ENCODE data around the gene MTCL3.

MTCL3 gene

DNA sequence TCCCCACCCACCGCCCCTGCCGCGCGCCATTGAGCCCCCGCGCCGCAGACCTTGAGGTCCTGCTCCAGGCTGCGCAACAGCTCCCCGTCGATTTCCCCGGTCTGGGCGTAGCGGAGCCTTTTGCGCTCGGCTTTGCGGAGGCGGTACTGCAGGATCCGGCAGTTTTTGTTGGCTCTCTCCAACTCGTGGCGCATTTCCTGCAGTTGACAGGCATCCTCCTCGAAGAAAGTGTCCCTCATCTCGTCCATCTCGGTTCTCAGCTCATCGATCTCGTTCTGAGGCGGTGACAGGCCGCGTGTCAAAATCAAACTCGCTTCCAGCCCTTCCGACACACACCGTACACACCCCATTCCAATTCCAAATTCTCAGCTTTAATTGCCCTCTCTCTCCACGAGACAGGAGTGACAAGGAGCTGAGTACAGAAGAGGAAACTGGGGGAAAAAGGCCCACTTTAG lies 4.3 kb downstream of the MTCL3 start:
- ATAC-seq: peak; percentile 33

DNA sequence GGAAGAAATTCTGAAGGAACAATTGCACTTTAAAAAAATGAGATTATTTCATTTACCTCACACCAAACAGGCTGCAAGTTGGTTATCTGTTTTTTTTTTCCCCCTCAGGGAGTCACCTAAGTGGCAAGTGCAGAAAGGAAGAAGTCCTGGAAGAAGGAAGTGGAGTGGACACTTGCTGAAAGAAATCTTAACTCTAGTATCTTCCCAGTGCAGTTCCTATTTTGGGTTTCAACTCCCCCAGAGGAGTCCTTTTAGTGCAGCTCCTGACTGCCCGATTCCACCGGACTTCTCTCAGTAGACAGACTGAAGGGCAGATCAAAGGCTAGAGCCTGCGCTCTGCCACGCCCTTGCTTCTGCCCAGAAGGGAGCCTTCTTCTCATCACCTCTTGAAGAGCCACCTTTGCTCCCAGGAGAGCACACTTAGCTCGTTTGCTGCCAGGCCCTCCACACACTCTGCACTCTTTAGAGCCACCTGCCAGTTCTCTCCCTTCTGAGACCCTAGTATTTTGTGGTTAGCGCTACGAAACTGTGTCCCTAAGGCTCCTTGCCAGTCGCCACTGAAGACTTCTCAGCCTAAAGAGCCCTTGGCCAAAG lies 4.9 kb downstream of the MTCL3 start:
- no peak for ATAC-seq

DNA sequence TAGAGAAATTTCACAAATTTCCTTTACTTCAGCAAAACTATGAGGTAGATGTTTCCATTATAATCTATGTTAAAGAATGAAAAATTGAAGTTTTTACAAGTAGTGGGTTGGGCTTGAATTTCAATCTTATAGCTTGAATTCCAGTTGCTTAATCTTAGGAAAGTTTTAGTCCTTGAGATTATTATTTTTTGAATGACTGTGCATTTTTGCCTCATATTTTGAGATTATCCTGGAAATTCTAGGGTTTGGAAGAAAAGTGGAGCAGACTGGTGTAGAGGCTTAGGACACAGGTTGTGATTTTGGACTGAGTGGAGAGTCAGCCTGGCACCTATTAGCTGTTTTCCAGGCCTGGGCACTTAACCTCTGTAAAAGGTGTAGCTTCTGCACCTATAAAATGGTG lies 5.7 kb downstream of the MTCL3 start:
- ATAC-seq: no peak

DNA sequence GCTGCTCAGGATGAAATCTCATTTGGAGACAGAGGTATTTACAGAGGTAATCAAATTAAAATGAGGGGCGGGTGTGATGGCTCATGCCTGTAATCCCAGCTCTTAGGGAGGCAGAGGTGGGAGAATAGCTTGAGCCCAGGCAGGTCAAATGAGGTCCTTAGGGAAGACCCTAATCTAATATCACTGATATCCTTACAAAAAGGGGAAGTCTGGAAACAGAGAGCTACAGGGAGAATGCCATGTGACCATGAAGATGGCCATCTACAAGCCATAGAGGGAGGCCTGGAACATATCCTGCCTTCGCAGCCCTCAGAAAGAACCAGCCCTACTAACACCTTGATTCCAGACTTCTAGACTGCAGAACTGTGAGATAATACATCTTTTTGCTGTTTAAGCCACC lies 8.3 kb downstream of the MTCL3 start:
- ATAC-seq: no peak

DNA sequence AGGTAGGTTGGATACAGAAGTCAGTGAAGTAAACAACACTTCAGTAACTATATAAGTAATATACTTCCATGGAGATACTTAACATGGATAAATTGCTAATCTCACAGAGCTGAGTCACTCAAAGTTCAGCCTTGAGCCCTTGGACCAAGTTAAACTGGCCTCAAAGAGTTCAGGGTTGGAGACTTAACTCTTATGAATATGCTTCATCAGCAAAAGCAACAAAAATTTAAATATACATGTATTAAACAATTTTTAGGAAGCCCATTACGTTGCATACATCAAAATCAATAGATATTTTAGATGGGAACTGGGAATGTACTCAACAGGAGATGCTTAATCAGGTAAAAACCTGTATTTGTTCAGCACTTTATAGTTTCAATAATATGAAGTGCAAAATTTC lies 12.2 kb downstream of the MTCL3 start:
- no peak for ATAC-seq

DNA sequence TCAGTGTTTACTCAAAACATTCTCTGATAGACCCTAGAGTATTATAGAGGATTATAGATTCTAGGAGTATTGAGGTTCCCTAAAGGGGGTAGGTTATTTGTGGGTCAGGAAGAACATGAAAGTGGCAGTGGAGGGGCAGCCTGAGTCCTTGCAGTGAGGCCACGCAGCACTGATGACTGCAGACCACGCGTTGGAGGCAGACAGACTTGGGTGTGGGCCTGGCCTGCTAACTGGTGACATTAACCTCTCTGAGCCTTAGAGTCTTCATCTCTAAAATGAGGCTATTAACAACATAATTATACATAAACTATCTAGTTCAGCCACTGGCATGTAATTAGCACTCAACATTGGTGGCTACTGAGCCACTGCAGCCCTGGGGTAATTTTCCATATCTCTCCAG lies 16.1 kb downstream of the MTCL3 start:
- ATAC-seq: no peak

DNA sequence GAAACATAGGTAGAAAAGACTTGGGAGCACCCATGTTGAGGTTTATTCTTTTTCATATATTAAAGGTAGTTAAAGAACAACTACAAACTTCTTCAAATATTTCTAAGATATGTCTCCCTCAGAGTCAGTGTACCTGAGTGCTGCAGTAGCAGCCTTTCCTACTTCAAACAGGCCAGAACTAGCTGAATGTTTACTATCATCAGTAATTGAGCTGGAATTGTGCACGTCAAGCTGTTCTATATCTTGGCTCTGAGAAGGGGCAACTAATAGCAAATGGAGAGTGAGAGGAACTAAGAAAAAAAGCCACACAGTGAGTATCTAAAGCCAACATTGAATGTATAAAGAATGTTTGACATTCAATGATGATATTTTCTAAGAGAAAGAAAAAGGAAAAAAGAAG lies 21.7 kb downstream of the MTCL3 start:
- ATAC-seq: no peak

DNA sequence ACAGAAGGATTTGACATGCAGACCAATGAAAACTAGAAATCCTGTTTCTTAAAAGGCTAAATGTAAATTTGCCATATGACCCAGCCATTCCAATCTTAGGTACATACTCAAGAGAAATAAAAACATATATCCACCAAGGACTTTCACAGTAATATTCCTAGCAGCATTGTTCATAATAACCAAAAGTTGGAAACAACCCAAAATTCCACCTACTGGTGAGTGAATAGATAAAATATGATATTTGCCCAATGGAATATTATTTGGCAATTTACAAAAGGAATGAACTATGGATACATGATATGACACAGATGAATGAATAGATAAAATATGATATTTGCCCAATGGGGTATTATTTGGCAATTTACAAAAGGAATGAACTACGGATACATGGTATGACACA lies 22.7 kb downstream of the MTCL3 start:
- no peak for ATAC-seq

DNA sequence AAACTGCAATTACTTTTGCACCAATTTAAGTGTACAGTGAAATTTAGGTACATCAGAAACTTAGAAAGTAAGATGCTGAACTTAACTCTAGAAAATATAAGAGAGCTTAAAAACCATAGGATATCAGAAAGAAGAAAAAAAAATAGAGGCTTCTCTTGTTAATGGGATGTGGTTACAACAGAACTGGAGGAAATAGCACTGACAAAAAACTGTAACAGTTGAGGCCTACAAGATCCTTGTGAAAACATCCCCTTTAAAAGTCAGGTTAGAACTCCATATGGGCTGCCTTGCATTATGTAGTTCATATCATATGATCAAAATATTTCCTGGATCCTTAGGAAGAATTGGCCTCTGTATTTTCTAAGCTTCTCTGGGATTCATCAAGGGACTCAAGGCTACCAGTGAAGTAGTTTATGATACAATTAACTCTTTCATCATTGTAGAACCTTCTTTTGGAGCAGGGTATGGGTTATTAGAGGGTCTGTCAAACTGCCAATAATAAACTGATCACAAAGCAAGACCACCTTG lies 24.8 kb downstream of the MTCL3 start:
- ATAC-seq: no peak

DNA sequence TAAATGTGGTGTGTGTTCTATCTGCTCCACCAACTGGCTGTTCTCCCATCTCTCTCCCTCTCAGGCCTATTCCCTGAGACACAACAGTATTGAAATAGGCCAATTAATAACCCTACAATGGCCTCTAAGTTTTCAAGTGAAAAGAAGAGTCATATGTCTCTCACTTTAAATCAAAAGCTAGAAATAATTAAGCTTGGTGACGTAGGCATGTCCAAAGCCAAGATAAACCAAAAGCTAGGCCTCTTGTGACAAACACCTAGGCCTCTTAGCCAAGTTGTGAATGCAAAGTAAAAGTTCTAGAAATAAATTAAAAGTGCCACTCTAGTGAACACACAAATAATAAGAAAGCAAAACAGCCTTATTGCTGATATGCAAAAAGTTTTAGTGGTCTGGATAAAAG lies 29.9 kb downstream of the MTCL3 start:
- no peak for ATAC-seq

DNA sequence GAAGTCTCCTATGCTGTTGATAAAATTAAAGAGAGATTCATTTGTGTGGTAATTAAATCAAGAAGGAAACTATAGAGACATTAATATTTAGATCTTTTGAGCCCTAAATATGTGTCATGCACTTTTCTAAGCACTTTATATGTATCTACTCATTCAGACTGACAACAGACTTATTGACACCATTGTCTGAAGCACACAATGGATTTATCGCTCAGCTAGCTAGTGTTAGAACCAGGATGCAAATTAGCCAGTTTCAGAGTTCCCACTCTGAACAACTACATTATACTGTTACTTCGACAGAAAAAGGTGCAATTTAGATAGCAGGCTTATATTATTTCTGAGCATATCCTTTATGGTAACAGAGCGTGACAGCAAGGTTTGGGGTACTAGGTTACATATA lies 32.2 kb downstream of the MTCL3 start:
- no peak for ATAC-seq

DNA sequence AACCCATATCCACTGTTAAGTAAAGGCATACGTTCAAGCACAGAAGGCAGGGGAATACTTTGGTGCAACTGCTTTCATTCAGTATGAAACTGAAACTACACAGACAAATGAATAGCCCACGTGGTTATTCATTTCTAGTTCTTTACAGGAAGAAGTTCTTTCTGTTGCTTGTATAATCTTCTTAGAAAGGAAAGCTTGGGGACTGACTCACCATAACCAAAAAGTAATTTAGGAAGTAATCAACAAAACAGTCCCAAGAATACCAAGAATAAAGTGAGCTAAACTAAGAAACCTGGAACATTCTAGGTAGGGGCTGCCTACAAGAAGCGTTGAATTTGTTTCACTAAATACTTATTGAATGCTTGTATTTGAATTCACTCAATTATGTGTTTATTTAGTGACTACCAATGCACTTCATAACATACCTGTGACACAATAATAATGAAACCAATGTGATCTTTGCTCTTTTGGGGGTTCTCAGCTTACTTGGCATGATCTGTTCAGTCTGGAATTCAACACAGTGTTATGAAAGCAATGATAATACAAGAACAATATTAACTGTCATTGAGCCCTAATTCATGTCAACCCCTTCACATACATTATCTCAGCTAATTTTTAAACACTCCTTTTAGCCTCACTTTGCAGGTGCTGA lies 34.8 kb downstream of the MTCL3 start:
- peak; percentile 44 for ATAC-seq

DNA sequence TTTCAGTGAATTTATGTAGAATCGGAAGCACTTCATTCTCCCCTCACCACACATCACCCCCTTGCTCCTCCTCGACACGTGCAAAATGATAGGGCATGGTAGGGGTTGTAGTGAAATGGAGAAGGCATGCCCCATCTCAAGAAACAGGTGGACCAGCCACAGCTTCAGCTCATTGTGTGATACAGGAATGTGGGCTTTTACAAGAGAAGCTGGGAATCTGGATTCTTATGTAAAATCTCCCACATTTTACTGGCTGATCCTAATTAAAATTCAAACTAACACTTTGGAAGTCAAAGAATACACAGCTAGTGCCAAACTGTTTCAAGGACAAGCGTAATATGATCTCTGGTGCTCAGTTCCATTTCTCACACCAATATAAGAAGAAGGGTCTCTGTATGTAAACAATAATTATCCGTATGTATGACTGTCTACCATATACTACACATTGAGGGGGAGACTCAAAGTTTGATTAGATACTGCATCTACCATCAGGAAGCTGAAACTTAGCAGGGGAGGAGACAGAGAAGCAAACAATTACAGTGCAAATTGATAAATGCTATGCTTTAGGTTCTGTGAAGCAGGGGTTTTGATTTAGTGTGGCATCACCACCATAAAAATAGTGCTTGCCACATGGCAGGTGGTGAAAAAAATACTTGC lies 35.6 kb downstream of the MTCL3 start:
- no peak for ATAC-seq

DNA sequence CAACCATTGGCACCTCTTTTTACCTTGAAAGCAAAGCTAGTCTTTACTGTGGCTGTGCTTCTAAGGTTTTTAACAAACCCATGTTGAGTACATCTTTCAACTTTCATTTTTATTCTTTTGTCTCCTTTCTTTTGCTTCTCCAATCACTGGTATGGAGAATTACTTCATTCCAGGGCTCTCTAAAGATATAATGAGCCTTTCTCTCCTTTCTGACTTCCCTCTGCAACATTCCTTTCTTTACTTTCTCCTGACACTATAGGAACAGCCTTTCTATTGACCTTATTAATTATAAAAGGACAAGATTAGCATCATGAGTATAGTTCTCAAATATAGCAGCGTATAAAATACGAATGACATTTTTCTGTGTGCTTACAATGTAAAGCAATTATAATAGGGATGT lies 36.8 kb downstream of the MTCL3 start:
- ATAC-seq: no peak

DNA sequence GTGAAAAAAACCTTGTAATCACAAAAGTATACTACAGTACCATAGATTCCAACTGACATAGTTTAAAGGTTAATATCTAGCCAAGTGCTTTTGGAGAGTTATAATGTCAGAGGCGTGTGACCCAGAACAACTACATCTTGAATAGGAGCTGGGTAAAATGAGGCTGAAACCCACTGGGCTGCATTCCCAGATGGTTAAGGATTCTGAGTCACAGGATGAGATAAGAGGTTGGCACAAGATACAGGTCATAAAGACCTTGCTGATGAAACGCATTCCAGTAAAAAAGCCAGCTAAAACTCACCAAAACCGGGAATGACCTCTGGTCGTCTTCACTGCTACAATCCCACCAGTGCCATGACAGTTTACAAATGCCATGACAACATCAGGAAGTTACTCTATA lies 37.5 kb downstream of the MTCL3 start:
- no peak for ATAC-seq

DNA sequence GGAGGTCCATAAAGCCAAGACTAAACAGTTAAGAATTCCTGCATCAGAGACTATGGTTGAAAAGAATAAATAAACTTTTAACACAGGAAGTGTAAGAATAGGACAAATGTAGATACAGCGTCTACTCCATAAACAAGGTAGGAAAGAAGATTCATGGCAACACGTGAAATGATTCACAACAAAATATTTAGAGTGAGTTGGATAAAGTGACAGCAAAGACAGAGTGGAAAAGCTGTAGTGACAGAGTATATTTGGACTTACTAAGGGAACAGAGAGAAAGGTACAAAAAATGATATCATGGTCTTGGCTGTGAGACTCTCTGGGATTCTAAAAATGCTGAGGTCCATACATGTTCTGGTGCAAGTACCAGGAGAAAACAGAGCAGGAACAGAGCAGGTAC lies 38.0 kb downstream of the MTCL3 start:
- no peak for ATAC-seq

DNA sequence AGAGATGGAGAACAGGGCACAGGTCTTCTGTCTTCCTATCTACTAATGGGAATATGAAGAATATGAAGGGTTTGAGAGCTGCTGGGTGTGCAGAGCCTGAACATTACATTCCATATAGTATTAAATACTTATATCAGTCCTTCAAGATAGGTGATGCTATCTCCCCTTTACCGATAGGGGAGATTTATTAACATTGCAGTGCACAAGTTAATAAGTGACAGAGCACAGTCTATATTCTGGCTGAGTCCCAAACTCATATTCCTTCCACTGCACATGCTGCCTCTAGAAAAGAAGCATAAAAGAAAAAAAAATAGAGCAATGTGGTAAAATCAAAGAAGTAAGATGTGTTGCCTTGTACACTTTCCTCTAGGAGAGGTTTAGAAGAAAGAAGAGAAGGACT lies 41.5 kb downstream of the MTCL3 start:
- no peak for ATAC-seq

DNA sequence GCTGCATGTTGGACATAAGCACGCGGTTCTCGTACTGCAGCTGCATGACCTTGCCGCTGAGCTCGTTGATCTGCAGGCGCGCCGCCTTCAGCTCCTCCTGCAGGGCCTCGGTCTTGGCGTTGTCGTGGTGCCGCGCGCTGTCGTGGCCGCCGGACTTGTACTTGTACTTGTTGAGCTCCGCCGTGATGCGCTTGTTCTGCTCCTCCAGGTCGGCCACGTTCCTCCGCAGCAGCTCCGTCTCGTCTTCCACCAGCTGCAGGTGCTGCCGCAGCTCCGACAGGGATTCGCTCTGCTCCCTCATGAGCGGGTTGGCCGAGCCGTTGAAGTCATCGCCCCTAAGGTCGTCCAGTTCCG lies 43.3 kb downstream of the MTCL3 start:
- no peak for ATAC-seq

DNA sequence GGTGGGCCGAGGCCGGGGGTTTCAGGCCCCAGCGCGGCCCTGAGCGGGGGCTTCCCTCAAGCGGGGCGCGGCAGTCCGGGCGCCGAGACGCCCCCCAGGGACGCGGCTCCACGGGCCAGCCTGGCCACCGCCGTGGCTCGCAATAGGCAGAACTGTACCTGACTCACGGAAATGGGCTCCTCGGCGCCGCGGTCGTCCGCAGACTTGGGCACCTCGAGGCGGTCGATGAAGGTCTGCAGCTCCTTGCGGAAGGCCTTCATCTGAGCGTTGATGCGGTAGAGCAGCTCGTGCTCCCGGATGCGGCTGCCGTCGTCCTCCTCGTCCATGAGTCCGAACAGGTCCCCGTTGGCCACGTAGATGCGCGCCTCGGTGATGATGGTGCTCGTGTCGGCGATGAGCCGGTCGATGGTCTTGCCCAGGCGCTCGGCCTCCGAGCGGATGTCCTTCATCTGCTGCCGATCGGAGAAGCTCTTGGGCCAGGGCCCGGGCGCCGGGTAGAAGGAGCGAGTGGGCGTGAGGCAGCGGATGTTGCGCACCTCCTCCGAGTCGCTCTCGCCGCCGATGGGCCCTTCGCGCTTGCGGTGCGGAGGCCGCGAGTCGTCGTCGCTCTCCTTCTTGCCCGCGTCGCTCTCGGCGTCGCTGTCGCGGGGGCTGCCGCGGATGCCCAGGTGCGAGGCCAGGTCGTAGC lies 43.9 kb downstream of the MTCL3 start:
- no peak for ATAC-seq

DNA sequence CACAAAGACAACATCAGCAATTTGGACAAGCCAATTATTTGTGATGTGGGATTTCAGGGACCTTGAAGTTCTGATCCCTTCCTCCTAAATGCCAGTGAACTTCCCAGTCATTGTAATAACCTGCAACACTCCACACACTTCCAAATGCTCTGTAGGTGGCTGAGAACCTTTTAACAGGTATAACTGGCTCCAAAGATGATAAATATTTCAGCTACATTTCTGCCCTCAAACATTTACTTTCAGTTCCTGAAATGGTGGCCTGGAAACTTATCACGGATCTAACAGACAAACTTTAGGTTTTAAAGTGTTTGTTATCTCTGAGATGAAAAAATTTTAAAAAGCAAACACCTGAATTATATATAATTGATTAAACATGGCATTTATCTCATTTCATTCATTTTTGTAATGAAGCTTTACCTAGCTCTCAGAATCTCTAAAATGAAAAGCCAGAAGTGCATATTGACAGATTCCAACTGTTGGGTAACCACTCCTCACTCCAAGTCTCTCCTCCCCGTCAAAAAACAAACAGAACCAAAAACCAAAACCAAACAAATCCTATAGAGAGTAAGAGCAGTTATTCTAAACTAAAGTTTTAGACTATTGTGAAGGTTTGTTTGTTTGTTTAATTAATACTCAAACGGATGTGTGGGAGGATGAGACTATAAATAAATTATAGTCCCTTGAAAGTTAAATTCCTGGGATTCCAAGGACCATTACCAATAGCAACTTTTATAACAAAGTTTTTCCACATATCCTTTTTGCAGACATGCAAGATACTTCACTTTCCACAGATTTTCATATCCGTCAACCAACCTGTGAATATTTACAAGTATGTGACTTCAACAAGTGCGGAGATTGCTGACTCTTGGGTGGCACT lies 47.5 kb downstream of the MTCL3 start:
- ATAC-seq: no peak

DNA sequence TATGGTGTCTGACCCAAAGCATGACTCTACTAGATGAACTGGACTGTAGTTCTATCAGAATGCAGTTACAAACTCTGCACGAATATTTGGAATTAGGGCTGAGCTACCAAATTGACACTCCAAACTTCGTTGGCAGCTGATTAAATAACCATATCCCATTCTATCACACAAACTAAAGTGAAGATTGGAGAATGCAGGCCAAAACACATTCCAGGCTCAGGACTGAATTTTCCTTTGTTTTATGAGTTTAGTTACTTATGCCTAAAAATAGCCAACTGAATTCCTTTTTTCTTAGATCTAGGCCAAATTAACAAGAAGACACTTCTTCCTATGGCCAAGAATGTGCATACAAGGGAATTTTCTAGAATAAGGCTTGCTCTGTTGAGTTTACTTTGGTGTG lies 50.2 kb downstream of the MTCL3 start:
- ATAC-seq: no peak

DNA sequence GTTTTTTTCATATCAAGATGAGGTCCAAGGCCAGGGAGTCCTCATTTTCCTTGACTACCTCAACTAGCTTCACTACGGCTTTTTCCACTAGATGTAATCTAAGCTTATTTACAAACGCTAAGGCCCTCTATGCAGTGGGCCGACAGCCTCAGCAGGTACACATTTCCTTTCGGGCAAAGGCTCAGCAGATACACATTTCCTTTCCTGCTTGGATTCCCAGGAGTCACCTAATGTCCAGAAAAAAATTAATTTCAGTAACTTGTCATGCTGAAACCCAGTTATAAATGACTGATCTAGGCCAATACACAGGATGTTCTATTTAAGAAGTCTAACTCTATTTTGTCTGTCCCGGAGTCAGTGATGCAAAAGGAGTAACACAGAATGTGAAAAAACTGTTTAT lies 52.7 kb downstream of the MTCL3 start:
- no peak for ATAC-seq
